ENCODE data around the gene CLNK.

GRCh38 chr4:10703156-10703555 lies 18.6 kb upstream of the CLNK start:
- no peak for TF ChIP-seq FOXK2 (IDR thresholded peaks at IDR 0.05)
- no peak for TF ChIP-seq ZNF44 (CRISPR knock-in tag; IDR thresholded peaks at IDR 0.05)
- TF ChIP-seq RNF2 (conservative IDR thresholded peaks at IDR 0.05; ENCODE audit: low read depth), result no peak
- TF ChIP-seq EZH2 (conservative IDR thresholded peaks at IDR 0.05; ENCODE audit: low read depth, low read length), result no peak
- no peak for TF ChIP-seq SIN3B (IDR thresholded peaks at IDR 0.05; ENCODE audit: low read length)
- TF ChIP-seq POLR2AphosphoS5 (IDR thresholded peaks at IDR 0.05; ENCODE audit: low read depth, low read length), result no peak
- no peak for TF ChIP-seq MNT (IDR thresholded peaks at IDR 0.05)
- TF ChIP-seq CTCF (CRISPR knock-in tag; IDR thresholded peaks at IDR 0.05), result no peak
- no peak for TF ChIP-seq NFRKB (IDR thresholded peaks at IDR 0.05)
